Measurements from ENCODE around the gene SLC35G2.
"Not testable (repeated sequence)": the region's sequence is repeated elsewhere in the genome, so short reads cannot be mapped to it uniquely, and the experiment has no call there.

SLC35G2 gene

DNA sequence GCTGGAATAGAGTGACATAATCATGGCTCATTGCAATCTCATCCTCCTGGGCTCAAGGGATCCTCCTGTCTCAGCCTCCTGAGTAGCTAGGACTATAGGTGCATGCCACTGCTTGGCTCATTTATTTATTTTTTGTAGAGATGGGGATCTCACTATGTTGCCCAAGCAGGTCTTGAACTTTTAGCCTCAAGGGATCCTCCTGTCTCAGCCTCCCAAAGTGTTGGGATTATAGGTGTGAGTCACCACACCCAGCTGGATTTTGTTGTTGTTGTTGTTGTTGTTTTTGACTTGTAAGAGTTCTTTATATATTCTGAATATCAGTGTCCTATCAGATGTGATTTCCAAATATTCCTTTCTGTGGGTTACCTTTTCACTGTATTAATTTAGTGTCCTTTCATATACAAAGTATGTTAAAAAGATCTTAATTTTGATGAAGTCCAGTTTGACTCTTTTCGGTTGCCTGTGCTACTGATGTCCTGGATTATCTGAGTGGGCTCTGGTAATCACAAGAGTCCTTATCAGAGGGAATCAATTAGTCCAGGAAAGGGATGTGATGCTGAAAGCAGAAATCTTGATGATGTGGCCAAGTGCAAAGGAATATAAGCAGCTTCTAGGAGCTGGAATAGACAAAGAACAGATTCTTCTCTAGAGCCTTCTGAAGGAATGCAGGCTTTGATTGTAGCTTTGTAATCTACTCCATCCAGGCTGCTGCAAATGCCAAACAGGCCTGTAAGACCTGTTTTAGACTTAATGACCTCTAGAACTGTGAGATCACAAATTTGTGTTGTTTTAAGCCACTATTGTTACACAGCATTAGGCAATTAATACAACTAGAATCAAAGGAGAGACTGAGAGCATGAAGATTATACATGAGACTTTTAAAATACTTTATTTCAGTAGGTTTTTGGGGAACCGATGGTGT, 73.3 kb downstream of the SLC35G2 start:
- DNase-seq, result no peak

DNA sequence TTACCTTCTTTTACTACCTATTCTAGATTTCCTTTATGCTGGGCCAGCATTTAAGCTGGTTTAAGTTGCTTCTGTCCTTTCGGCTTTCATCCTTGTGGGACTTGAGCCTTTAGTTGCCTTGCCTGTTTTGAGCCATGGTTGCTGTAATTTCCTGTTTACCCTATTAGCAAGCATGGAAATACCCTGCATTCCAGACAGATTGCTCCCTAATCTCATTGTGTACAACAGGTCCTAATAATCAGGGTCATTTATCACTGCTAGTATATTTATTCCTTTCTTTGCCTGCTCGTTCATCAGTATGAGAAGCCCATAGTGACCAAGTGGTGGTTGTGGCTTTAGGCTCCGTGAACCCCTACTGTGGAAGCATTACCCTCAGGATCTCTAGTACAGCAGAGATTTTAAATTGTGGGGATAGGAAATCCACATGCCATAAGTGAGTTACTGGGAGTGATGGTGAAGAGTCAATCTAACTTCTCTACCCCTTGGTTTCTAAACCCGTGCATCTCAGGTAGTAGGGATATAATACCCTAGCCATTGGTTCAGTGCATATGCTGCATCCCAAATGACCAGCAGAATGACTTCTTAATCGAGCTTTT, 75.0 kb downstream of the SLC35G2 start:
- no peak for DNase-seq

DNA sequence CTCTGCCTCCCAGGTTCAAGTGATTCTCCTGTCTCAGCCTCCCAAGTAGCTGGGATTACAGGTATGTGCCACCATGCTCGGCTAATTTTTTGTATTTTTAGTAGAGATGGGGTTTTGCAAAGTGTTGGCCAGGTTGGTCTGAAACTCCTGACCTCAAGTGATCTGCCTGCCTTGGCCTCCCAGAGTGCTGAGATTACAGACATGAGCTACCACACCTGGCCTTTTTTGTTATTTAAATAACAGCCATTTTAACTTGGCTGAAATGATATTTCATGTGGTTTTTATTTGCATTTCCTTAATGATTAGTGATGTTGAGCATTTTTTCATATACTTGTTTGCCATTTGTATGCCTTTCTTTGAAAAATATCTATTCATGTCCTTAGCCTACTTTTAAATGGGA, 78.2 kb downstream of the SLC35G2 start:
- DNase-seq, result not testable (repeated sequence)

DNA sequence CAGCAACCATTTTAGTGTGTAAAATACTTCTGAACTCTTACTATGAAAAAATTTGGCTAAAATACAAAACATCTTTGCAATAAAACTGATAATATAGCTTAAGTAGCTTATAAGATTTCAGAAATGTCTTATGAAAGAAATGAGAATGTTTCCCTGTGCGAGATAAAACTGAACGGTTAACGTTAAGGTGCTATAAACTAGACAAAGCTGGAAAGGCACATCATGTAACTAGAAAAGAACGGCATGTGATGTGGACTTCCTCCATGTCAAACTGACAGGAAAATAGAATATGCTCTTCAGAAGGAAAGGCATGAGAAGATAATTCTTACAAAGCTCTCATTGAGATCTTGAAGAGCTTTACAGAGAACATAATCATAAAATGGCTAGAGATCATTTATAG, 79.6 kb downstream of the SLC35G2 start:
- no peak for DNase-seq

DNA sequence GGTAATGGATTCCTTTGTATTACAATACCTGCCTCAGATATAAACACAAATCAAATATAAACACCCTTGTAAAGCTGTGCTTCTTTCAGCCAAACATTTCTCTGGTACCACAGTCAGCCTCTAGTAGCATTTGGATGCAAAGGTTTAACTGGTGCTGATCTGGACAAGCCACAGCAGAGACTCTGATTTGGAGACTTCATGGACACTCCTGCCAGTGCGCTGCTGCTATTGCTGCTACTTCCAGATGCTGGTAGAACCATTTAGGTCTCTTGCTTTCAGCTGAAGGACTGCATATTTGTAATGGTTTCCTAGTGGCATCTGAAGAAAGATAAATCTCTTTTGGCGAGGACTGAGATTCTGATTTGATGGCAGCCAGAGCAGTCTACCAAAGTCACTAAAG, 80.0 kb downstream of the SLC35G2 start:
- DNase-seq, result no peak

DNA sequence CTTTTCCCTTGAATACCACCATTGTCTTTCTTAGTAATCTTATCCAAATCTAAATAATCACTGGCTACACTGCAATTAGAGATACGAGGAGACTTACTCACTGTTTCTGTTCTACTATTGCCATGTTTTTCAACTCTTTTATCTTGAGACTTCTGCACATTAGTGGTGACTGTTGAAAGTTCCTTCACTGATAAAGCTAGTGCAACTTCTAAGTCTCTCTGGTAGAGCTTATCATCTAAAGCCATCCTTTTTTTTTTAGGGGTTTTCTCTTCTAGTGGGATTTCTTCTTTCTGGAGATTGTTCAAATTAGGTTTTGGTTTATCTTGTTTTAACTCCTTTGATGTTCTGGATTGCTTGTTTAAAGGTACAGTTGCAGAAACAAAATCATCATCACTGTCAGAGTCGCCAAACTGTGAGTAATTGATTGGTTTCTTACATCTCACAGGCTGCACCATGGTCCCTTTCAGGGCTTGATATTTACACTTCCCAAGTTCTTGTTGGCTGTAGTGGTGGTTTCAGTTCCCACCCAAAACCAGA, 80.8 kb downstream of the SLC35G2 start:
- DNase-seq, result no peak

DNA sequence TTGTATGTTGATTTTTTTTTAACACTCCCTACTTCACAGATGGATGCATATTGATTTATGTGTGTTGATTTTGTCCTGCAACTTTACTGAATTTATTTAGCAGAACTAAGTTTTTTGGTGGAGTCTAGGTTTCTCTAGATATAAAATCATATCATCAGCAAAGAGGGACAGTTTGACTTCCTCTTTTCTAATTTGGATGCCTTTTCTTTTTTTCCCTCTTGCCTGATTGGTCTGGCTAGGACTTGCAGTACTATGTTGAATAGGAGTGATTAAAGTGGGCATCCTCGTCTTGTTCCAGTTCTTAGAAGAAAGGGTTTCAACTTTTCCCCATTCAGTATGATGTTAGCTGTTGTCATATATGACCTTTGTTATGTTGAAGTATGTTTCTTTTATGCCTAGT, 81.8 kb downstream of the SLC35G2 start:
- DNase-seq, result not testable (repeated sequence)

DNA sequence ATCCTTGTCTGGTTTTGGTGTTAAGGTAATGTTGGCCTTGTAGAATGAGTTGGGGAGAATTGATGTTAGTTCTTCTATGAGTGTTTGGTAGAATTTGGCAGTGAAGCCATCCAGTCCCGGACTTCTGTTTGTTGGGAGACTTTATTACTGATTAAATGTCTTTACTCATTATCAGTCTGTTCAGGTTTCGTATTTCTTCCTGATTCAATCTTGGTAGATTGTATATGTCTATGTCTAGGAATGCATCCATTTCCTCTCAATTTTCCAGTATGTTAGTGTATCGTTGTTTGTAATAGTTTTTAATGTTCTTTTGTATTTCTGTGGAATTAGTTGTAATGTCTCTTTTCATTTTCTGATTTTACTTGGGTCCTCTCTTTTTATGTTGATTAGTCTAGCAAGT, 82.5 kb downstream of the SLC35G2 start:
- DNase-seq, result no peak

DNA sequence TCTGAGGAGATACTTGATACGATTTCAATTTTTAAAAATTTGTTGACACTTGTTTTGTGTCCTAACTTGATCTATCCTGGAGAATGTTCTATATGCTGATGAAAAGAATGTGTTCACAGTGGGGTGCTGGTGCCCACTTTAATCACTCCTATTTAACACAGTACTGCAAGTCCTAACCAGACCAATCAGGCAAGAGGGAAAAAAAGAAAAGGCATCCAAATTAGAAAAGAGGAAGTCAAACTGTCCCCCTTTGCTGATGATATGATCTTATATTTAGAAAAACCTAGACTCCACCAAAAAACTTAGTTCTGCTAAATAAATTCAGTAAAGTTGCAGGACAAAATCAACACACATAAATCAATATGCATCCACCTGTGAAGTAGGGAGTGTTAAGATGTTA, 83.6 kb downstream of the SLC35G2 start:
- DNase-seq, result not testable (repeated sequence)

DNA sequence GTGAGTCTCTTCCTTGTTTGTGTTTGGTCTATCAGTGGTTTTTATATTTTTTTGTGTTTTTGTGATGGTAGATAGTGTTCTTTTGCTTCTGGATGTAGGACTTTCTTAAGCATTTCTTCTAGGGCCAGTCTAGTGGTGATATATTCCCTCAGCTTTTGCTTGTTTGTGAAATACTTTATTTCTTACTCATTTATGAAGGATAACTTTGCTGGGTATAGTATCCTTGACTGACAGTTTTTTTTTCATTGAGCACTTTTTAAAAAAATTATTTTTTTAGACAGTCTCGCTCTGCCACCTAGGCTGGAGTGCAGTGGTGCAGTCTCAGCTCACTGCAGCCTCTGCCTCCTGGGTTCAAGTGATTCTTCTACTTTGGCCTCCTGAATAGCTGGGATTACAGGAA, 85.0 kb downstream of the SLC35G2 start:
- no peak for DNase-seq

DNA sequence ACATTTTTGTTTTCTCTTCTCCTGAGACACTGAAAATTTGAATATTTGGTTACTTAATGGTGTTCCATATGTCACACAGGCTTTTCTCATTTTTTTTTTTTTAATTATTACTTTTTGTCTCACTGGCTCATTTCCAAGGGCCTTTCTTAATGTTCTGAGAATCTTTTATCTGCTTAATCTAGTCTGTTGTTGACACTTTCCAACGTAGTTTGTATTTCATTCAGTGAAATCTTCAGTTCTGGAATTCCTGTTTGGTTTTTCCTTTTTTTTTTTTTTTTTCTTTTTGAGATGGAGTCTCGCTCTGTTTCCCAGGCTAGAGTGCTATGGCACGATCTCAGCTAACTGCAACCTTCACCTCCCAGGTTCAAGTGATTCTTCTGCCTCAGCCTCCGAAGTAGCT, 85.8 kb downstream of the SLC35G2 start:
- no peak for DNase-seq
